Stimulated activated CD4-positive, alpha-beta T cell treated with anti-CD3 and anti-CD28 coated beads, Interleukin-4, amount 100 ng/mL, for 24 hours (primary cell): Measurements from ENCODE around the gene MED25.

ENCODE experiments used
- DNase-seq: peaks from one replicate; pipeline ENCODE4 v3.0.0-alpha.2; 2020

Gene MED25

DNA sequence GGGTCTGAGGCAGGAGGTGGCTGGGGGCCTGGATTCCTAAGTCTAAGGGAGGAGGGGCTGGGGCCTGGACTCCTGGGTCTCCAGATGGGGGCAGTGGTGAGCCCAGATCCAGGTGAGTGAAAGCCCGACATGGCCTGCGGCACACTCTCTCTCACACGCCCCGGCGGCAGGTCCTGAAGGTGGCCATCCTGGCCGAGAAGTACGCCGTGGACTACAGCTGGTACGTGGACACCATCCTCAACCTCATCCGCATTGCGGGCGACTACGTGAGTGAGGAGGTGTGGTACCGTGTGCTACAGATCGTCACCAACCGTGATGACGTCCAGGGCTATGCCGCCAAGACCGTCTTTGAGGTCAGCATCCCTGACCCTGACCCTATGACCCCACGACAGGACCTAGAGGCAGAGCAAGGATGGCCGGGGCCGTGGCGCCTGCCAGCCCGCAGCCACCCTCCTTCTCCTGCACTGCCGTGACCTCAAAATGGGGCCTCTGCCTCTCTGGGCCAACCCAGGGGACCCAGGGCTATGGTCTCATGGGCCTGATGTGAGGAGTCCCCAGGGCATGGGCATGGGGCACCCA is 18.2 kb upstream of the MED25 start:
- DNase-seq = no peak

DNA sequence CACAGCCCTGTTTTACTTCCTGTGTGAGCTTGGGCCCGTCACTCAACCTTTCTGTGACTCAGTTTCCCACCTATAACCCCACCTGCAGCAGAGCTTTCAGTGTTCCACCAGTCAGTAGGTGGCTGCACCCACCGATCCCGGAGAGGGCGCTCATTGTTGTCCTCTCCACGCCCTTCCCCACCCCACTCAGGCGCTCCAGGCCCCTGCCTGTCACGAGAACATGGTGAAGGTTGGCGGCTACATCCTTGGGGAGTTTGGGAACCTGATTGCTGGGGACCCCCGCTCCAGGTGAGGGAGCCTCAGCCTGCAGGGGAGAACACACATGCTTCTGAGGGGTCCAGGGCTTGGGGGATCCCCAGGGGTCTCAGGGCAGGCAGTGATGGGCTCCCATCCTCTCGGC is 17.3 kb upstream of the MED25 start:
- no peak for DNase-seq

DNA sequence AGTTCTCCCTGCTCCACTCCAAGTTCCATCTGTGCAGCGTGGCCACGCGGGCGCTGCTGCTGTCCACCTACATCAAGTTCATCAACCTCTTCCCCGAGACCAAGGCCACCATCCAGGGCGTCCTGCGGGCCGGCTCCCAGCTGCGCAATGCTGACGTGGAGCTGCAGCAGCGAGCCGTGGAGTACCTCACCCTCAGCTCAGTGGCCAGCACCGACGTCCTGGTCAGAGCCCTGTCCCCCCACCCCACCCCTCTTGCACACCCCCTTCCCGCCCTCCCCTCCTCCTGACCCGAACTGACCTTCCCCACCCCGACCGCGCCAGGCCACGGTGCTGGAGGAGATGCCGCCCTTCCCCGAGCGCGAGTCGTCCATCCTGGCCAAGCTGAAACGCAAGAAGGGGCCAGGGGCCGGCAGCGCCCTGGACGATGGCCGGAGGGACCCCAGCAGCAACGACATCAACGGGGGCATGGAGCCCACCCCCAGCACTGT is 16.6 kb upstream of the MED25 start:
- no peak for DNase-seq

DNA sequence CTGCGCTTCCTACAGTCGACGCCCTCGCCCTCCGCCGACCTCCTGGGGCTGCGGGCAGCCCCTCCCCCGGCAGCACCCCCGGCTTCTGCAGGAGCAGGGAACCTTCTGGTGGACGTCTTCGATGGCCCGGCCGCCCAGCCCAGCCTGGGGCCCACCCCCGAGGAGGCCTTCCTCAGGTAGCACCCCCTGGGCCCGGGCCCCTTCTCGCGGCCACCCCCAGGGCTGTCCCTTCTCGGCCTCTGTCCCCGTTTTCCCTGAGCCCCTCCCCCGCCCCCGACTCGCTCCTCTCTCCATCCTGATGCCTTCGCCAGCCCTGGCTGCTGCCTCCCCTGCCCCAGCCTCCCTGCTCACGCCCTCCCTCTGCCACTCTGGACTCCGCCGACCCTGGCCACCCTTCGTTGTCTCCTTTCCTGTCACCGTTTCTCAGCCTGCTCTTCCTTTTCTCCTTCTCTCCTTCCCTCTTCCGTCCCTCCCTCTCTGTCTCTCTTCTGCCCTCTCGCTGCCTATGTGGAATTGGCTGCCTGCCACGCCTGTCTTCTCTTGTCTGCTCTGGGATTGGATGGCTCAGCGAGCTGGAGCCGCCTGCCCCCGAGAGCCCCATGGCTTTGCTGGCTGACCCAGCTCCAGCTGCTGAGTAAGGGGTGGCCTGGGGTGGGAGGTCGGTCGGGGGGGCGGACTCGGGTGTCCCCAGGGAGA is 16.0 kb upstream of the MED25 start:
- DNase-seq = no peak

DNA sequence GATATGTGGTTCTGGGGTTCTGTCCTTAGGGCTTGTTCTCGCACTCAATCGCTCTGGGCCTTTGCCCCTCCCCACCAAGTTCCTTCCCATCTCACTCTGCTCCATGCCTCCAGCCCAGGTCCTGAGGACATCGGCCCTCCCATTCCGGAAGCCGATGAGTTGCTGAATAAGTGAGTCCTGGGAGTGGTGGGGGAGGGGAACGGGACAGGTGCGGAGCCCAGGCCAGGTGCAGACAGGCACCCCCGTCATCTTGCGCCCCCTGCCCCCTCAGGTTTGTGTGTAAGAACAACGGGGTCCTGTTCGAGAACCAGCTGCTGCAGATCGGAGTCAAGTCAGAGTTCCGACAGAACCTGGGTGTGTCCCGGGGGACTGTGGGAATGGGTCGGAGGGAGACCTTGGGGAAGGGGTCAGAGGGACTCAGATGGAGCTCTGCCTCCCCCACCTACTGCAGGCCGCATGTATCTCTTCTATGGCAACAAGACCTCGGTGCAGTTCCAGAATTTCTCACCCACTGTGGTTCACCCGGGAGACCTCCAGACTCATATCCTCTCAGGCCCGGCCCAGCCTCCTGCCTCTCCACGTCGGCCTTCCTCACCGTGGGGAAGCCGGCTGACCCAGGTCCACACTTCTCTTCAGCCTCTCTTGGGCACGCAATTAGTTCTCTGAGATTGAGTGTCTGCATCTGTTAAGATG is 15.1 kb upstream of the MED25 start:
- DNase-seq = no peak

DNA sequence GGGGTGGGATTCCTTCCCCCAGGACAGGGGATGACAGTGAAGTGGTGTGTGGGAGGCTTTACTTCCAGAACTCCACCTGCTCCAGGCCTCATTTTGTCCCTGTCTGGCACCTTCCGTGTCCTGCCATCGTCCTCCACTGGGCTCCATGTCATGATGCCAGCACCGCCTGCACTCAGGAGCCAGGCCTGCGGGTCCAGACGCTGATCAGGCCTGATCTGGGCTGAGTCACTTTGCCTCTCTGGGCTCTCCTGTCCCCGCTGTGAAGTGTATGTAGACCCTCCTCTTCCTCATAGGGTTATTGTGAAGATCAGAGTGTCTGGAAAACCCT is 14.6 kb upstream of the MED25 start:
- DNase-seq = no peak

DNA sequence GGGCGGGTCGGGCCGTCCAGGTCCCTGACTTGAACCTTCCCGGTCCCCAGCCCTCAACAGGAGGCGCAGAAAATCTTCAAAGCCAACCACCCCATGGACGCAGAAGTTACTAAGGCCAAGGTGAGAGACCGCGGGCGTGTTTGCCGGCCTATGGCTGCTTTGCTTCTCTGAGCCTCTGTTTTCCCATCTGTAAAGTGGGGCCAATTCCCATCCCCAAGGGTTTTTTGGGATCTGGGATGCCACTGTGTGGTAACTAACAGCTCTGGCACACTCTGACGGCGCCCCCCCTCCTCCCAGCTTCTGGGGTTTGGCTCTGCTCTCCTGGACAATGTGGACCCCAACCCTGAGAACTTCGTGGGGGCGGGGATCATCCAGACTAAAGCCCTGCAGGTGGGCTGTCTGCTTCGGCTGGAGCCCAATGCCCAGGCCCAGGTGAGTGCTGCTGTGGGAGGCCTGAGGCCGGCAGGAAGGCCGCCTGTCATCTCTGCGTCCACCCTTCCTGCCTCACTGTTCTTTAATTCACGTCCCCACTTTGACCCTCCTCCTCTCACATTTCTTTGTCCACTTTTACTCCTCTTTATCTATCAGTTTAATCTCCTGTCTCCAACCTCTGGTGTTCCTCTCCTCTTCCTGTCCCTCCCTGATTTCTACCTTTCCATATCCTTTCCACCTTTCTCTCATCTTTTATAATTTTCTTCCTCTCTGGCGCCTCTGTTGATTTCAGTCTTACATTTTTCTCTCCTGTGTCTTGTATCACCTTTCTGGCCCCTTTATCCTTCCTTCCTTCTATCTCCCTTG is 12.1 kb upstream of the MED25 start:
- no peak for DNase-seq

DNA sequence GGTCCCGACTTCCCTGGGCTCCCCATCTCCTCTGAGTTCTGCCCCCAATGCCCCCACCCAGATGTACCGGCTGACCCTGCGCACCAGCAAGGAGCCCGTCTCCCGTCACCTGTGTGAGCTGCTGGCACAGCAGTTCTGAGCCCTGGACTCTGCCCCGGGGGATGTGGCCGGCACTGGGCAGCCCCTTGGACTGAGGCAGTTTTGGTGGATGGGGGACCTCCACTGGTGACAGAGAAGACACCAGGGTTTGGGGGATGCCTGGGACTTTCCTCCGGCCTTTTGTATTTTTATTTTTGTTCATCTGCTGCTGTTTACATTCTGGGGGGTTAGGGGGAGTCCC is 11.5 kb upstream of the MED25 start:
- no peak for DNase-seq

DNA sequence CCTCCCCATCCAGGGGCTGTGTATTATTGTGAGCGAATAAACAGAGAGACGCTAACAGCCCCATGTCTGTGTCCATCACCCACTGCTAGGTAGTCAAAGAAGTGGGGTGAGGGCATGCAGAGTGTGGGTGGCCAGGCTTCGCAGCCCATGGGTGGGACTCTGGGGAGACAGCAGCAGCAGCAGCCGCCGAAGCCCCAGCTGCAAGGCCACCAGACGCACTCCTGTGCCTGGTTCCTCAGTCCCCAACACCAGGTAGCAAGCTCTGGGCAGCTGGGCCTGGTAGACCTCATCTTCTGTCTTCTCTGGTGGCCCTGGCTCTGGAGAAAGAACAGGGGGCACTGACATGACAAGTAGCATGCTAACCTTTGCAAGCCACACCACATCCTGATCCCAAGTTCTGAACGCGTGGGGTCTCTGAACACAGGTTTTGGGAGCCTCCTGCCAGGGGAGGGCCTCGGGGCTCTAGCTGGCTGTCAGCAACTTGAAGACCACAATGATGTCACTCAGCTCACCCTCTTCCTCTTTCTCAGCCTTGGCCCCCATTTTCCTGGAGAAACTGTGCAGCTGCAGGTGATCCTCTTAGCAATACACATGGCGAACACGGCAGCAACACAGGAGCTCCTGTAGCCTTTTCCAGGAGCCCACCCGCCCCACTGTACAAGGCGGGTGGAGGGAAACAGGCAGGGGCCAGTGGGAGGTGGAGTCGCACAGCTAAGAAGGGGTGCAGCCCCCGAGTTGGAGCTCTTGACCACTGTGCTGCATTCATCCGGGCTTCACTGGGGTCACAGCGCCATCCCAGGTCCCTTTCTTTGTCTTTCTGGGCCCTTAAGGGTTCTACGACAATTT is 10.8 kb upstream of the MED25 start:
- no peak for DNase-seq

DNA sequence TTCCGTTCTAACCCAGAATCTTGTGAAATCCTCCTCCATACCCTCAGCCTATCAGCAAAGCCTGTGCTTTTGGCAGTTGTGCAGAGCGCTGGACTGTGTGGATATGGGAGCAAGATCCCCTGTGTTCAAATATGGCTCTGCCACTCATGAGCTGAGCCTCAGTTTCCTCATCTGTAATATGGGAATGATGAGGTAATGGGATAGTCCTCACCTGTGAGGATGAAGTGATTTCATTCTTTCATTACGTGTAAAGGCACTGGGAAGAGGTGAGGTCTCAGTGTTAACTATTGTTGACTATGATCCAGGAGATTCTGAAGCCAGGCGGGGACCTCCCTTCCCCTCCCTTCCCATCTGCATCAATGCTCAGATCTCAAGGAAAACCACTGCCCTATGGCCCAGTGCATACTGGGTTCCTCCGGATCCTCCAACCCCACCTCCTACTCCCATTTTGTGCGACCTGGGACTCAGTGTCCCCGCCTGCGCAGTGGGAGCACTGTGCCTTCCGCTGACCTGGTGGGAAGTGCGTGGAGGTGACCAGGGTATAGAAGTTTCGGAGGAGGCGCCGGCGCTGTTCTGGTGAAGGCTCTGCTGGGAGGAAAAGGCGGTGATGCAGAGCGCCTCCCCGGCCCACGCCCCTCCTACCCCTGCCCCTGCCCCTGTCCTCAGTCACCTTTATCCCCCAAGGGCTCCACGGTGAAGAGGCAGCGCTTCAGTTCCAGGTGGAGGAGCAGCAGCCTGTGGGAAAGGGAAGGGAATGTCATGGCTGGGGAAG is 10.0 kb upstream of the MED25 start:
- no peak for DNase-seq

DNA sequence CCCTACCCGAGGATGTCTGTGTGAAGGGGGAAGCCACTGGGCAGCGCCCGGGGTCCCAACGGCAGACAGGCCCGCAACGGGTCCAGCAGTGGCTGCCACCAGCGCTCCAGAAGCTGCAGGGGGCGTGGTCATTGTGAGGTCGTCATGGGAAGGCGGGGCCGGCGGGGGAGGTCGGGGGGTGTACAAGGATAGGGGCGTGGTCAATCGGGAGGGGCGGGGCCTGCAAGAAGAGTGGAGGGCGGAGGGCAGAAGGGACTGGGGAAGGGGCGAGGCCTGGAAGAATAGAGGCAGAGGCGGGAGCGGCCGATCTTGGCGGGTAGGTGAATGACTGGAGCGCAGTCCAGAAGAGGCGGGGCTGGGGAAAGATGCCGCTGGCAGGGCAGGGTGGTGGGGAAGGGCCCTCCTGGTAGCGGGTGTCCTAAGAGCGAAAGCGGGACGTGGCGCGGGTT is 9.4 kb upstream of the MED25 start:
- peak; percentile 84 for DNase-seq

DNA sequence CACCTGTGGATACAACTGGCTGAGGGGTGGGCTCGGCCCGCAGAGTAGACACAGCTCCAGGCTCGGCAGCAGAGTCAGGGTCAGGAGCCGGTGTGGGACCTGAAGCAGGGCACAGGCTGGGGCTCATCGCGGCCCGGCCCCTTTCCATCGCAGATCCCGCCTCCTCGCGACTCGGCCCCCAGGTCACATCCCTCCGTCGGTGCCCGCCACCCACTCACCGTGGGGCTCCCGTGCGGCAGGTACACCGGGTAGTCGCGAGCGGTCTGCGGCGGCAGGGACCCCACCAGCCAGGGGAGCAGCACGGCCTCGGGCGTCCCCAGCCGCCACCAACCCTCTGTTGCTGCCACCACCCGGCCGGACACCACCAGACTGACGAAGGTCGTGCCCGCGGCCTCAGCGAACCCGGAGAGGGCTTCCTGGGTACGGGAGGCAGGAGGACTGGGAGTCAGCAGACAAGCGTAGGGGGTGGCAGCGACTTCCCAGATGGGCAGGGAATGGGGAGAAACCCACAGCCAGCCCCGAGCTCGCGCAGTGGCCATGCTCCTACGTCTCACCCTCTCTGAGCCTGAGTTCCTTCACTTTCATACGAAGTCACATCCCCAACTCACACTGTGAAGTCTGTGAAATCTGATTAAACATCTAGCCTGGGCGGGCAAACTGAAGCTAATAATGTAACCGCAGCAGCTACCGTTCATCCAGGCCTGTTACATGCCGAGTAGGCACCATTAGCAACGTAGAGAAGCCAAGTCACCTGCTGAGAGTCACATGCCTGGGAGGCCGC is 8.7 kb upstream of the MED25 start:
- peak; percentile 46 for DNase-seq

DNA sequence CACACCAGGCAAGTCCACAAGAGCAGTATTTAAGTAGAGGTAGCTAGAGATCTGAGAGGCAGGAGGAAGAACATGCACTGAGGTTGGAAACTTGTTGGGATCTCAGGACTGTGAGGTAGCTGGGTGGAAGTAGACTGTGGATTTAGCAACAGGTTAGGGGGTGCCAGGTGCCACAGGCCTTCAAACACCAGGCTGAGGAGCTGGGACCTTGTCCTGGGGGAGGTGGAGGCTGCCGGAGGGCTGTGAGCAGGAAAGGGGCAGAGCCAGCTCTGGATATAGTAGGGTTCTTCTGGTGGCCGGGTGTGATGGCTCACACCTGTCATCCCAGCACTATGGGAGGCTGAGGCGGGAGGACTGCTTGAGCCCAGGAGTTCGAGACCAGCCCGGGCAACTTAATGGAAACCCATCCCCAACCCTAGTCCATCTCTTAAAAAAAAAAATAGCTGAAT is 8.1 kb upstream of the MED25 start:
- no peak for DNase-seq

DNA sequence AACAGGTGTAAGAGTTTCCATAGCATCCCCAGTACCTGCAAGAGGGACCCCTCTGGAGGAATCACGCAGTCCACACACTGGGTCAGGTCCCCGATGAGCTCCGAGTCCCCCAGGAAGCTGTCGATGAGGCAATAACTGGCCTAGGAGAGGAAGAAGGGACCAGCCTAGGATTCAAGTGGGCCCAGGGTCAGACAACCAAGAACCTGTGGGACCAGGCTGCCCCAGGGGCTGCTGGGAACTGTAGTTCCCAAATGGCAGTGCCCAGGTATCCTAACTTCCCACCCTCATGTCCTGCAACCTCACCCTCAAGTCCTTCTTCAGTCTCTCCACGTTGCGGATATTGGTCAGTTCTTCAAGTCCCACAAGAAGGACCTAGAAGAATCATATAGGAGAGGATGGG is 6.8 kb upstream of the MED25 start:
- no peak for DNase-seq

DNA sequence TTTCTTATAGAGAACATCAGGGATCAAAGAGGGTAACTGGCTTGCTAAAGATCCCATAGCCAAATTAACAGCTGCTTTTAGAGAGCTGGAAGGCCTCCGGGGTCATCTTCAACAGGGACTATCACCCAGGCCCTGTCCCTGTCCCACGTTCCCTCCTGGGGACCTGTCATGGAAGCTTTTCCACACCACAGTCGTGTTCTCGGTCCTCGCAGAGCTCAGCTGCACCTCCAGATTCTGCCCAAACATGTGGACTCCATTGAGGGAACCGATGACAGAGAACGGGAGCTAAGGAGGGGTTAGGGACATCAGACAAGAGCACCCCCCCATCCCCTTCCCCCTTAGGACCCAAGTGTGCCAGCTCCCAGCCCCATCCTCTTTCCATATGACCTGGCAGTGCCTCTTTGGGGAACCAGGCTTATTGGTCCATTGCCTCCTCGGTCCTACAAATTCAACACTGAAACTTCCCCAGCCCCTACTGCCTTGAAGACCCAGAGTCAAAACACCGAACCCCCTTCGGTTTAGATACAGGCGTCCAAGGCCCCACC is 5.6 kb upstream of the MED25 start:
- no peak for DNase-seq

DNA sequence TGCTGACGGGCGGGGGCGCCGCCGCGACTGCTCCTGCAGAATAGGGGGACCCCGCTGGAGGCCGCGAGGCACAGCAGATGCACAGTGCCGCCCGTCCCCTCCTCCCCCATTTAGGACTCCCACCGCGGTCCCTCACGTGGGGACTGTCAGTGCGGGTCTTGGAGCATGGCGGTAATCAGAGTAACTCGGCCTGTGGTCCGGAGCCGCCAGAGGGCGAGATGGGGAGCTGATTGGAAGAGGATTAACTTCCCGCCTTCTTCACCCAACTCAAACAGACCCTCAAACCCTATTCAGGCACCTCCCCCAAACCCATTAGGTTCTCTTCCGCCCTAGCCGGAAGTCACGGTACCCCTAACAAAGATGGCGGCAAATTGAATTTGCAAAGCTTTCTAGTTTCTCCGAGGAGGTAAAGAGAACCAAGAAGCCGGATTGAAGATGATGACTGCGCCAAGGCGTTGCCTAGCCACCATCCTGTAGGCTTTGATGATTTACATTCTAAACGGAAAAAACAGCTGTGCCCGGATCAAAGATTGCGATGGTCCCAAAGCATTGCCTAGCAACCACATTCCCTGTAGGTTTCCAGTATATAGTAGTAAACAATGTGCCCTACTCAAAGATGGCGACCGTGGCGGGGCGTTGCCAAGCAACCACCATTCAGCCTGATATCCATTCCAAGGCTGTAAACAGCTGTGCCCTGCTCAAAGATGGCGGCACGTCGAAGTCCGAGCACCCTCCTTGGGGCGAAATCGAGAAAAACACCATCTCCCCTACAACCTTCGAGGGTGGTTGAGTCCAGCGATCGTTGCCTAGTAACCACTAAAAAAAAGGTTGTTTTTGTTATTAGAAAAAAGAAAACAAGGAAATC is 4.9 kb upstream of the MED25 start, which contains the start of gene FUZ:
Gene FUZ (minus strand): TSS at position 296 of the 865 bp plus-strand sequence. CDS start 186 bp downstream, at position 110.
- DNase-seq = peak; percentile 92

DNA sequence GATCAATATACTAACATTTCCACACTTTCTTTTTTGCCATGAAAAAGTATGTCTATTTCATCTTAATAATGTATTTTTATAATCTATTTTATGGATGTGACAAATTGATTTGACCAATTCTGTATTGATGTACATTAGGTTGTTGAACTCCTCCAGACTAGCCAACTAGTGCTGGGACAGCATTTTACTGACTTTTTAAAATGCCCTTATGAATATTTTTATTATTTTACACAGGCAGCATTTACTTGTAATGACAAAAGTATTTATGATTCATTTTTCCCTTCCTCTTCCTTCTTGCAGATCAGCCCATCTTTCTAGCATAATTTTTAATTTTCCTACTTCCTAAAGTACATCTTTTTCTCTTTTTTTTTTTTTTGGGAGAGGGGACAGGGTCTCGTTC is 4.1 kb upstream of the MED25 start:
- DNase-seq = no peak

DNA sequence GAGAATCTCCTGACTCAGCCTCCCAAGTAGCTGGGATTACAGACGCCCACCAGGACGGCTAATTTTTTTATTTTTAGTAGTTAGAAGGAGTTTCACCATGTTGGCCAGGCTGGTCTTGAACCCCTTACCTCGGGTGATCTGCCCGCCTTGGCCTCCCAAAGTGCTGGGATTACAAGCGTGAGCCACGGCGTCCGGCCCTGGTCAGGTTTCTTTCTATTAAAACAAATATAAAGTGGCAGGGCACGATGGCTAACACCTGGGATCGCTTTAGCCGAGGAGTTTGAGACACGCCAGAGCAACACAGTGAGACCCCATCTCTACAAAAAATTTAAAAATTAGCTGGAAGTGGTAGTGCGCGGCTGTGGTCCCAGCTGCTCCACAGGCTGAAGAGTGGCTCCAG is 1.5 kb upstream of the MED25 start:
- DNase-seq = no peak

DNA sequence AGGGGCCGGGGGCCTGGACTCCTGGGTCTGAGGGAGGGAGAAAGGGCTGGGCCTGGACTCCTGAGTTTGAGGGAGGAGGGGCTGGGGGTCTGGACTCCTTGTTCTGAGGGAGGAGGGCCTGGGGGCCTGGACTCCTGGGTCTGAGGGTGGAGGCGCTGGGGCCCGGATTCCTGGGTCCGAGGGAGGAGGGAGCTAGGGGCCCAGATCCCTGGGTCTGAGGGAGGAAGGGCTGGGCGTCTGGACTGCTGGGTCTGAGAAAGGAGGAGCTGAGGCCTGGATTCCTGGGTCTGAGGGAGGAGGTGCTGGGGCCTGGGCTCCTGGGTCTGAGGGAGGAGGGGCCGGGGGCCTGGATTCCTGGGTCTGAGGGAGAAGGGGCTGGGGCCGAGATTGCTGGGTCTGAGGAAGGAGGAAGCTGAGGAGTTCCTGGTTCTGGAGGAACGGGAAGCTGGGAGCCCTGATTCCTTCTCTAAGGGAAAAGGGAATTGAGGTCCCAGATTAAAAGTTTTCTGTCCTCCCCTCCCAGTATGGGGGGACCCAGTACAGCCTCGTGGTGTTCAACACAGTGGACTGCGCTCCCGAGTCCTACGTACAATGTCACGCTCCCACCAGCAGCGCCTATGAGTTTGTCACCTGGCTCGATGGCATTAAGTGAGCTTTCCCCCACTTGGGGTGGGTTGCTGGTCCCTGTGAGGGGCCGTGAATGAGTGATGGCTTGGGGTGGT is 721 bp downstream of the MED25 start:
- DNase-seq = no peak
